ENCODE results near the gene NRBF2.
A peak's percentile ranks its signal among the peaks of the same experiment; 100 is the strongest.
"Not testable (repeated sequence)": the region's sequence is repeated elsewhere in the genome, so short reads cannot be mapped to it uniquely, and the experiment has no call there.

The NRBF2 gene

DNA sequence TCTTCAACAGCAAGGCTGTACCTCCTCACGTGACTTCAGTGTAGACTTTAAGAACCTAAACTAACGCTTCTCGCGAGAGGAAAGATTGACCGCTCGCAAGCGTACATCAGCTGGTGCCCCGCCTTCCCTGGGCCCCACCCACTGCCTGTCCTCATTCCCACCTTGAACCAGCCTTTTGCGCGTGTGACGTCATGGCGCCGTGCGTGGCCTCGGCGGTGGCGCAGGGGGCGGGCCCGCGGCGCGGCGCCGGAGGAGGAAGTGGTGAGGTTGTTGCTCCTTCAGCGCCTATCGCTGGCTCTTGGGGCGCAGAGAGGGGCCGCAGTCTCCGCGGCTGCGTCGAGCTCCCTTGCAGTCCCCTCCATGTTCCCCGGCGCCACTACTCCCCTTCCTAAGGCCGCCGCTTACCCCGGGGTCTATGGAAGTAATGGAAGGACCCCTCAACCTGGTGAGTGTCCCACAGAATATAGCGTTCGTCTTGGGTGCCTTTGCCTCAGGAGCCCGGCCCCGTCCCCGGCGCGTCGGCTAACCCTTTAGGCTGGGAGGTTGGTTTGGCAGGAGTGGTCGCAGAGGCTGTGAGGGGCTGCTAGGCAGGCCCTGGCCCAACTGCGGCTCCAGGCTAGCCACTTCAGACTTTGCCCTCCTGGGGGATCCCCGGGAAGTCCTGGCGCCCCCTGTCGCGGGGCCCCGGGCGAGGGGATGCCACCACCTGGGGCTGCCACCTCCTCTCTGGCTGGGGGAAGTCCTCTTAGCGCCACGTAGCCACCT is at the start of gene NRBF2:
NRBF2 (plus strand) TSS at position 273 of the 765 bp plus-strand sequence; CDS start at position 416, 143 bp downstream.
- FAIRE-seq (peak; percentile 60), DNase-seq (ENCODE audit: insufficient read length, low spot score) (peak; percentile 53)
- TF ChIP-seq, protein P1, sequence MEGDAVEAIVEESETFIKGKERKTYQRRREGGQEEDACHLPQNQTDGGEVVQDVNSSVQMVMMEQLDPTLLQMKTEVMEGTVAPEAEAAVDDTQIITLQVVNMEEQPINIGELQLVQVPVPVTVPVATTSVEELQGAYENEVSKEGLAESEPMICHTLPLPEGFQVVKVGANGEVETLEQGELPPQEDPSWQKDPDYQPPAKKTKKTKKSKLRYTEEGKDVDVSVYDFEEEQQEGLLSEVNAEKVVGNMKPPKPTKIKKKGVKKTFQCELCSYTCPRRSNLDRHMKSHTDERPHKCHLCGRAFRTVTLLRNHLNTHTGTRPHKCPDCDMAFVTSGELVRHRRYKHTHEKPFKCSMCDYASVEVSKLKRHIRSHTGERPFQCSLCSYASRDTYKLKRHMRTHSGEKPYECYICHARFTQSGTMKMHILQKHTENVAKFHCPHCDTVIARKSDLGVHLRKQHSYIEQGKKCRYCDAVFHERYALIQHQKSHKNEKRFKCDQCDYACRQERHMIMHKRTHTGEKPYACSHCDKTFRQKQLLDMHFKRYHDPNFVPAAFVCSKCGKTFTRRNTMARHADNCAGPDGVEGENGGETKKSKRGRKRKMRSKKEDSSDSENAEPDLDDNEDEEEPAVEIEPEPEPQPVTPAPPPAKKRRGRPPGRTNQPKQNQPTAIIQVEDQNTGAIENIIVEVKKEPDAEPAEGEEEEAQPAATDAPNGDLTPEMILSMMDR (IDR thresholded peaks at IDR 0.05; ENCODE audit: insufficient read depth, missing control alignments), result no peak

DNA sequence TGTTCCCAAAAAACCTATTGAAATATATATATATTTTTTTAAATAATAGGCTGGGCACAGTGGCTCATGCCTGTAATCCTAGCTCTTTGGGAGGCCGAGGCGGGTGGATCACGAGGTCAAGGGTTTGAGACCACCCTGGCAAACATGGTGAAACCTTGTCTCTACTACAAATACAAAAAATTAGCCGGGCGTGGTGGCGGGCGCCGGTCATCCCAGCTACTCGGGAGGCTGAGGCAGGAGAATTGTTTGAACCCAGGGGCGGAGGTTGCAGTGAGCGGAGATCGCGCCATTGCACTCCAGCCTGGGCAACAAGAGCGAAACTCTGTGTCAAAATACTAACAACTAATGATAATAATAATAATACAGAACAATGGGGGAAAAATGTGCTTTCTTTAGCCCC is 49.7 kb upstream of the NRBF2 start:
- FAIRE-seq, result not testable (repeated sequence)

DNA sequence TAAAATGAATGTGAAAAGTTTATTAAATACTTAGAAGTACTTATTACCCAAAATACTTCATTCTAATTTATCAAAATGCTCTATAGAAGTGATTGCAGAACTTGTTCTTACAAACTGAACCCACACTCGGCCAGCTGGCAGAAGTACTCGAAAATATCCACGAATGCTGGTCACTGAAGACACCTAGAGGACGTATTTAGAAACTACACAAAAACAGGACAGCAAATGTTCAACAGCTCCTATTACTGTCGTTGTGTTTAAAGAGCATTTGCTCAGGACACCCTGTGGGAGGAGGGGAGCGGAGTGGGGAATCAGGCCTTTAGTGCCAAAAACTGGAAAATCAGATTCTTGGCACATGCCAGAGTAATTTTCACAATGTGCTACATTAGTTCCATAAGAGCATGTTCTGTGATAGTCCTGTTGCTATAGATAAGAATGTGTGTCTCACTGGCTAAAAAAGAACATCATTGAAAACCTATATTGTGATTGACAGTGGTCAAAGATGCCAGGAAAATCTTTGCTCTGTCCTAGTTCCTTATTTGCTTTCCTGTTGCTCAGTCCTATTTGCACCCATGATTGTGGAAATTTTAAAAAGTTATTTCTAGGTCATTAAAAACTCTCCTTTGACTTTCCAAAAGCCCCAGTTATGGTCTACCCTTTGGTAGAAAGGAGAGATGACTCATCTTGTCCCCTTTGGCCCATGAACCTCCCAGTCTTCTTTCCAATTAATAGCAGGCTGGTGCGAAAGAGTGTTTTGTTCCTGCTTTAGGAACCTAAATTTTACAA is 49.0 kb upstream of the NRBF2 start:
- TF ChIP-seq, protein P1 (IDR thresholded peaks at IDR 0.05; ENCODE audit: insufficient read depth, missing control alignments), result peak; percentile 71
- DNase-seq (ENCODE audit: insufficient read length, low spot score) (no peak), FAIRE-seq (no peak)

More for the DNA sequence above, 49.7 kb upstream of the NRBF2 start:
- not testable (repeated sequence) for DNase-seq (ENCODE audit: insufficient read length, low spot score)

DNA sequence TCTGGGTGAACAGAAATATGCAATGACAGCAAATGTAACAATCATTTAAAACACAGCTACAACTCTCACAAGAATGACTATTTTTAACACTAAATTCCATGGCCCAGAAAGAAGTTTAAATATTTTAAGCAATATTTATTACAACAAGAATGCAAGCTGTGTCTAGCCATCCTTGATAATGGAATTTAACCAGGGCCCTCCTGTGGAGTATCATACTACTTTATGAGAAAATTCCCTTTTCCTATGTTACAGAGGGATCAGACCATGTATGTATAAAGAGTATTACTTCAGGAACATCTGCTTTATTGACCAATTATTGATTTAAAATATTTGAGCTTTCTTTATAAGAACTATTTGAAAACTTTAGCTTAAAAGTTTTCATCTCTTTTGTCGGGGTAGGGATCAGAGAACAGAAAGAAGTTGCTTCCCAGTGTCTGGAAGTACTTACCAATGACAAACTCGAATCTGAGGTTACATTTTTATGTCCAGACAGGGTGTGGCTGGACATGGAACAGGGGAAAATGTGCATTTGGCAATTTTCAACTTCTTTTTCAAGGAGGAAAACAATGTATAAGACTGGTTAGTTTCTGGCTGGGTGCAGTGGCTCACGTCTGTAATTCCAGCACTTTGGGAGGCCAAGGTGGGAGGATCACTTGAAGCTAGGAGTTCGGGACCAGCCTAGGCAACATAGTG is 48.3 kb upstream of the NRBF2 start:
- DNase-seq (ENCODE audit: insufficient read length, low spot score) (no peak), FAIRE-seq (no peak)
- TF ChIP-seq, protein P1 (IDR thresholded peaks at IDR 0.05; ENCODE audit: insufficient read depth, missing control alignments), result no peak

DNA sequence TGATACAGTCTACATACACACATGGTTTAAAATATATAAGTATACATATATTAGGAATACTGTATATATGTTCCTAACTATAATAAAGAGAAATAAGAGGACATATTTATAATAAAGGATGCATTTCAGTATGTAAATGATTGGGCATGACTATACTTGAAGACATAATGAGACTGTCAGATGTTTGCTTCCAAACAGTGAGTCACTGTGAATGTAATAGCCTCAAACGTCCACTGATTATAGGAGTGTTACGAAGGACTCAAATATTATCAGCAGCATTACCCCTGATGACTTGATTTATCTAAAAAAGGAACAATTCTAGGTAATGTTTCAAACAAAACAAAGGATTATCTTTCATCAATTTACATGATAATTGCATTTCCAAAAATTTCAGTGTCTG is 39.9 kb upstream of the NRBF2 start:
- FAIRE-seq, result no peak
- DNase-seq (ENCODE audit: insufficient read length, low spot score), result no peak
- TF ChIP-seq, protein P1 (IDR thresholded peaks at IDR 0.05; ENCODE audit: insufficient read depth, missing control alignments), result no peak

DNA sequence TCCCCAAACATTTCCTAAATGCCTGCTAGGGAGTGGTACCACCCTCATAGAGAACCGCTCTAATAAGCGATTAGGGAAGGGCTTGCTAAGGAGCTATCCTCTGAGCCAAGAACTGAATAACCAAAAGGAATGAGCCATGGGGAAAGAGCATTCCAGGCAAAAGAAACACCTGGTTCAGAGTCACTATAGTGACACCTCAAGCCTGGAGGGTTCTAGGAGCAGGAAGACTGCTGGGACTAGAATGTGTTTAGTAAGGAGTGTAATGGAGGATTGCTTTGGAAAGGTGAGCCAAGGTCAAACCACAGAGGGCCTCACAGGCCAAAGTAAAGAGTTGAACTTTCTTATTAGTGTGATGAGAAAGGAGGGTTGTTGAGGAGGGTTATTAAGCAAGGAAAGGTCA is 38.7 kb upstream of the NRBF2 start:
- no peak for DNase-seq (ENCODE audit: insufficient read length, low spot score)
- TF ChIP-seq, protein P1 (IDR thresholded peaks at IDR 0.05; ENCODE audit: insufficient read depth, missing control alignments), result no peak
- no peak for FAIRE-seq

DNA sequence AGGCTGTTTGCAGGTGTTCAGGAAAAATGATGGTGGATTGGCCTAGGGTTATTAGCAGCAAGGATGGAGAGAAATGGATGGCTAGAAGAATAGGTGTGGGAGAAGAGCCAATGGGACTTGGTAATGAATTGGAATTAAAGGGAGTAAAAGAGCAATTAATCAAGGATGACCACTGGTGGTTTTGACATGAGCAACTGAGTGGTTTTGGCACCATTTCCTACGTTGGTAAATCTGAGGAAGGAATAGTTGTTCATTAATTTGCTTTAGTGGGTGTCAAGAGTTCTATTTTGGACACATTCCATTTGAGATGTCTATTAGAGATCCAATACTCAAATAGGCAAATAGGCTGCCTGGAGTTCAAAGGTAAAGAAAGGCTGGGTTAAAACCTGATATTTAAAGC is 38.2 kb upstream of the NRBF2 start:
- FAIRE-seq (no peak), DNase-seq (ENCODE audit: insufficient read length, low spot score) (no peak)
- TF ChIP-seq, protein P1 (IDR thresholded peaks at IDR 0.05; ENCODE audit: insufficient read depth, missing control alignments), result no peak
